ENCODE results near the gene DNAI4. TPM values are rescaled to one million over a fixed set of nuclear protein-coding genes. Genes with fewer than 3 reads are reported as not detected.

The DNAI4 gene
- total and polyA plus RNA-seq, 10 donors = 0.78 to 8.1 (median 4.9) TPM

Other genes with a start within 250 kb of the DNAI4 start
- gene DYNLT5, start 172.4 kb downstream of the DNAI4 start, total RNA-seq = 1 to 10 TPM in 3 of 7 donors, under 1 TPM in 3, not detected in 1; 0.37 to 2.5 (median 0.92) TPM
- gene DYNLT5, start 172.4 kb downstream of the DNAI4 start, polyA plus RNA-seq = under 1 TPM in 2 of 3 donors, not detected in 1; 0.09 to 0.16 TPM
- not detected for gene INSL5, start 123.6 kb downstream of the DNAI4 start, total RNA-seq
- gene INSL5, start 123.6 kb downstream of the DNAI4 start, polyA plus RNA-seq = under 1 TPM in 1 of 3 donors, not detected in 2; 0.11 TPM
- 10 to 100 TPM; 42.2 to 55.8 (median 46.5) TPM for gene MIER1, start 134 bp upstream of the DNAI4 start, total RNA-seq
- 10 to 100 TPM; 10.3 to 15.7 (median 12.5) TPM for gene MIER1, start 134 bp upstream of the DNAI4 start, polyA plus RNA-seq
- gene SLC35D1, start 129.3 kb upstream of the DNAI4 start, total RNA-seq = 10 to 100 TPM in 1 of 7 donors, 1 to 10 TPM in 6; 7.7 to 11.5 (median 8.1) TPM
- 1 to 10 TPM; 1.5 to 2.7 (median 2.3) TPM for gene SLC35D1, start 129.3 kb upstream of the DNAI4 start, polyA plus RNA-seq
- not detected for gene C1orf141, start 210.1 kb upstream of the DNAI4 start, total RNA-seq
- gene C1orf141, start 210.1 kb upstream of the DNAI4 start, polyA plus RNA-seq = not detected
- 1 to 10 TPM in 3 of 7 donors, under 1 TPM in 3, not detected in 1; 0.38 to 1.2 (median 0.86) TPM for gene IL23R, start 241.6 kb upstream of the DNAI4 start, total RNA-seq
- under 1 TPM in 2 of 3 donors, not detected in 1; 0.07 to 0.08 TPM for gene IL23R, start 241.6 kb upstream of the DNAI4 start, polyA plus RNA-seq

All from spleen (tissue), 10 donors.